ENCODE data around the gene EMC1. TPM values are rescaled to one million over a fixed set of nuclear protein-coding genes. Genes with fewer than 3 reads are reported as not detected.

The EMC1 gene
- 72.8 and 87.6 TPM in 2 replicates for total RNA-seq

DNA sequence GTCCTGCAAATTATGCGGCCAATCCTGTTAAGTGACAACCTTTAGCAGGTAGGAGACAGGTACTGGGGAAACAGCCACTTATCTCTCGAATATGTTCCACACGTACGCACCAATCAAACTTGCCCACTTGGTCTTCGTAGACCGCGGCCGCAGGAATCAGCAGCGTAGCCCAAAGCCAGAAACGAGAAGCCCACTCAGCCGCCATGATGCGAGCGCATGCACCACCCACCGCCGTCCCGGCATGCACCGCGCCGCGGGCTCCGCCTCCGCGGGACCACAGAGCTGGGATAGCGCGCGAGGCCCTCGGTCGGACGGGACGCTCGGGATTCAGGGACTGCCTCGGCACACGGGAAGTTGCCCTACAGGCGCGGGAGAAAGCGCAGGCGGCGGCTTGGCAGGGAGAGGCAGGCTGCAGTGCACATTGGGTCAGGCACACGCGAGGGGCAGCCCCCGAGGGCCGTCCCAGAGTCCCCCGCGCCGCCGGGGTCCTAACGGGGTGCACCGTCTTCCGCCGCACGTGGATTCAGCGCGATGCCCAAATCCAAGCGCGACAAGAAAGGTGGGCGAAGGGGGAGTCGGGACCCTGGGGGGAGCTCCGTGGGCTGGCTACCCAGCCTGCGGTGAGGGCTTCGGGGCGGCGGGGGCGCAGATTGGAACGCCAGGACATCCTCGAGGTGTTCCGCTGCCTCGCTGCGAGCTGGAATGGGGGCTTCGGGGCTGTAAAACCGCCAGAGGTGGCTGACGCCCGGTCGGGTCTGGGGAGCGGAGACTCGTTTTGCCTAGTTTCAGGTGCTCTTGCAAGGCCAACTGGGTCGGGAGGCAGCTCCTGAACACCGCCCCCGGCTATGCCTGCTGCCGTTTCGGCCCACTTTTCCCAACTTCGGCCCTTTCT, at the start of gene EMC1, which contains the start of gene MRTO4:
EMC1 (minus strand) TSS at position 220 of the 892 bp plus-strand sequence; CDS start at position 205, 15 bp downstream.
MRTO4 (plus strand) TSS at position 501 of the 892 bp plus-strand sequence; CDS start at position 532, 31 bp downstream.

DNA sequence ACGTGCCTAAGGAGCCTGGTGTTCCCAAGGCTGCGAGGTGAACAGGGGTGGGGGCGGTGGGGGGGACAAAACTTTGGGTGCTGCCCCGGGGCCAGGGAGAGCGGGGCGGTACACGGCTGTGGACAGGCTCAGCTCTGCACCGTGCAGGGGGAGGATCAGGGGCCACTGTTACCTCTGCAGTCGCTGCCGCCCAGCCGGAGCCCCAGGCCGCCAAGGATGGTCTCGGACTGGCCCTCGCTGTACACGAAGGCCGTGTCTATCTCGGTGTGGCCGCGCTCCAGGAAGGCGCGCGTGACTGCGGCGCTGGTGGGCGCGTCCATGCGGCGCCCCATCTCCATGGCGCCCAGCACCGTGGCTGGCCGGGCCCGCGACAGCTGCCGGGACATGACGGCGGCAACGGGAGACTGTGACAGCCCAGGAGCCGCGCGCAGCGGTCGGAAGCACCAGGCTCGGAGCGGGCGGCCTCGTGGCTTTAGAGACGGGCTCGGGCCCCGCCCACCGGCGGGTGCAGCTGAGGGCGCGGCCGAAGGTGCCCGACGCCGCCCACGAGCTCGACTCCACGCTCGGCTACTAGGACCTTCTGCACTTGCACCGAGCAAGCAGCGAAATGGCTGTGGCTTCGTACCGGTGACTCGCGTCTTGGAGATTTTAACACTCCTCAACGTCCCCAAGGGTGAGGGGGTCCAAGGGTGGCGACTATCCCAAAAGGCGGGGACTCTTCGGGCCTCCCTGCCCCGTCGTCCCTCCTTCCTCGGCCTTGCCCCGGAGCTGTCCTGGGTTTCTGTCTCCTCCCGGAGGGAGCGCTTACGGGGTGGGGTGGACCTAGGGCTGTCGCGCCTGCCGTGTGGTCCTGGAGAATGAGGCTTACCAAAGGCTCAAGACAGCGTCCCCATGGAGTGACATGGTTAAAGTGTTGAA, 37.3 kb upstream of the EMC1 start, which contains the start of gene AKR7A3:
AKR7A3 (minus strand) TSS at position 447 of the 918 bp plus-strand sequence; CDS start at position 386, 61 bp downstream.

DNA sequence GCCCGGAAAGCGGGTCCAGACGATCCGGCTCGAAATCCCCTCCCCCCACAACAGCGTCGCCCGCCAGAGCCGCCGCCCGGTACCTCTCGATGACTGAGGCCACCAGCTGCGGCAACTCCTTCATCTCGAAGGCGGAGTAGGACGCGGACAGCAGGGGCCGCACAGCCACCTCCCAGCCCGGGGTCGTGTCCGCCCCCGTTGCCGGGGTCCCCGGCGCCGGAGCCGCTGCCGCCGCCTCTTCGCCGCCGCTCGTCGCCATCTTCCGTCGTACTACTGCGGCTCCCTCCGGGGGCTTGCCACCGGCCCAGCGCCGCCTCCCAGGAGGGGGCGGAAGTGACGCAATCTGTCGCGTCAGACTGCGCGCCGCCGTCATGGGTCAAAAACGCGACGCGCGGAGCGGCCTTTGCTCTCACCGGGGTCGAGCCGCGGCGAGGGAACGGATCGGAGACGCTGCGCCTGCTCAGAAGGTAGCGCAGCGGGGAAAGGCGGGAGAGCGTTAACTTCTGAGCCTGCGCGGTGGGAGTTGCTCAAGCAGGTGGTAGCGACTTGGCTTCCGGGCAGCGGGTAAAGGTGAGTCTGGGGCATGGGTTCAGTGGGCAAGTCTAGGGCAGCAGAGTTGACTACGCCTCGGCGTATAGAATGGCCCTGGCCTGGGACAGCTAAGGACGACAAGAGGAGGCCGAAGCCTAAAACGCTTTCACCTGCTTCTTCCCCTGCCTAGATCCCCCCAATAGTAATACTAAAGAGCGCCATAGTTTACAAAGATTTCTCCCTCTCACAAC, 41.1 kb downstream of the EMC1 start, which contains the start of gene UBR4:
UBR4 (minus strand) TSS at position 277 of the 782 bp plus-strand sequence; CDS start at position 259, 18 bp downstream.

Other genes starting within 250 kb of the EMC1 start
- 96.9 and 115 TPM in 2 replicates for gene UBR4, start 41.3 kb downstream of the EMC1 start, total RNA-seq
- 69.2 and 69.5 TPM in 2 replicates for gene MRTO4, start 281 bp upstream of the EMC1 start, total RNA-seq
- 0.20 and 0.89 TPM in 2 replicates for gene AKR7A3, start 37.2 kb upstream of the EMC1 start, total RNA-seq
- 108 and 134 TPM in 2 replicates for gene AKR7A2, start 60.6 kb upstream of the EMC1 start, total RNA-seq
- gene SLC66A1, start 60.8 kb upstream of the EMC1 start, total RNA-seq = 23.7 and 24.4 TPM in 2 replicates
- 106 and 137 TPM in 2 replicates for gene CAPZB, start 234.0 kb upstream of the EMC1 start, total RNA-seq